Upper lobe of right lung (tissue), 1 donor: ENCODE data around the gene ZSCAN23. TPM values are rescaled to one million over a fixed set of nuclear protein-coding genes. Genes with fewer than 3 reads are reported as not detected.
"Not testable (repeated sequence)": the region's sequence is repeated elsewhere in the genome, so short reads cannot be mapped to it uniquely, and the experiment has no call there.

Source experiments
- ATAC-seq: fragments of 200-7000 bp; cut with Tn5 transposase; one replicate; pipeline ENCODE4 v1.9.1; 2020; ENCODE audit warnings: mild to moderate bottlenecking, moderate library complexity
- DNase-seq: peaks from one replicate; pipeline ENCODE4 v3.0.0-alpha.2; 2020
- H3K27ac ChIP-seq: fragments of 200-600 bp; one replicate; pipeline ENCODE4 v1.8.0; 2022
- H3K27me3 ChIP-seq: fragments of 200-600 bp; one replicate; pipeline ENCODE4 v1.8.0; 2022; ENCODE audit warnings: mild to moderate bottlenecking
- H3K36me3 ChIP-seq: fragments of 200-600 bp; one replicate; pipeline ENCODE4 v1.8.0; 2022
- H3K4me1 ChIP-seq: fragments of 200-600 bp; one replicate; pipeline ENCODE4 v1.8.0; 2022
- H3K4me3 ChIP-seq: fragments of 200-600 bp; one replicate; pipeline ENCODE4 v1.8.0; 2022; ENCODE audit warnings: mild to moderate bottlenecking
- H3K9me3 ChIP-seq: fragments of 200-600 bp; one replicate; pipeline ENCODE4 v1.8.0; 2022
- intact Hi-C: fragments of 100-400 bp; cut with DNase I; formaldehyde crosslinking; loops from one replicate; pipeline ENCODE4 v1.11.0; 2022
- total RNA-seq: library from RNA; stranded (reverse); fragmentation: NEBNext Ultra II Directional; extraction: Animal tissue kit (Norgen Biotek cat#: 25700); gene quantifications from one replicate; pipeline ENCODE4 v1.2.1, GENCODE V29; 2021
- TF ChIP-seq, protein P1 (sequence below): fragments of 200-600 bp; IDR thresholded peaks from one replicate; pipeline ENCODE4 v1.8.0; 2022; ENCODE audit warnings: antibody characterized with exemption
- donor health status: DM: no; HTN: yes; CAD: no; lungs with severe emphysema.

Gene ZSCAN23
- total RNA-seq, 1 donor from 2014 or later, result 2.2 TPM

DNA sequence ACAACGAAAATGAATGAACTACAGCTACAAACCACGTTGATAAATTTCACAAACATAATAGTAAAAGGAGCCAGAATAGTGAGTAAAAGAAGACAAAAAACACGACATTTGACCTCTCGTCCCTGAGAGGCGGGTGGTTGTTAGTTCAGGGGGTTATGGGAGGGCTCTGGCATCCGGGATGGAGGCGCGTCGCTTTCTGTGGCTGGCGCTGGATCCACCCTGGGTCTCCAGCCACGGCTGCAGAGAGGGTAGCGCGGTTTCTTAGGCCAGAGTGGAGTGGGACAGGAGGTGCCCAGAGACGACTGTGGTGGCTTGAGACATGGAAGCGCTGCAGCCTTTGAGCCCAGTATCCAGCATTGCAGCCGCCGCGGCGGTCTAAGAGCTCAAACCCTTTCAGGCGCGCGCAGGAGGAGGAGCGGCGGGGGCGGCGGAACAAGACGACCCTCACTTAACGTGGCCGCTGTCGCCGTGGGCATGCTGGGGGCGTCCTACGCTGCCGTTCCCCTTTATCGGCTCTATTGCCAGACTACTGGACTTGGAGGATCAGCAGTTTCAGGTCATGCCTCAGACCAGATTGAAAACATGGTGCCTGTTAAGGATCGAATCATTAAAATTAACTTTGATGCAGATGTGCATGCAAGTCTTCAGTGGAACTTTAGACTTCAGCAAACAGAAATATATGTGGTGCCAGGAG lies 3.7 kb upstream of the ZSCAN23 start:
- Histone ChIP-seq H3K4me3 (no peak overlapping the region), H3K9me3 (no peaks in the 10 kb centered on the region), H3K4me1 (no peaks in the 10 kb centered on the region), H3K36me3 (no peaks in the 10 kb centered on the region), H3K27ac (no peak overlapping the region), H3K27me3 (peaks cover 50% of the 10 kb centered on the region)
- ATAC-seq (peak; percentile 22), DNase-seq (no peak)
- intact Hi-C loops, result no loop called here
- TF ChIP-seq, protein P1, sequence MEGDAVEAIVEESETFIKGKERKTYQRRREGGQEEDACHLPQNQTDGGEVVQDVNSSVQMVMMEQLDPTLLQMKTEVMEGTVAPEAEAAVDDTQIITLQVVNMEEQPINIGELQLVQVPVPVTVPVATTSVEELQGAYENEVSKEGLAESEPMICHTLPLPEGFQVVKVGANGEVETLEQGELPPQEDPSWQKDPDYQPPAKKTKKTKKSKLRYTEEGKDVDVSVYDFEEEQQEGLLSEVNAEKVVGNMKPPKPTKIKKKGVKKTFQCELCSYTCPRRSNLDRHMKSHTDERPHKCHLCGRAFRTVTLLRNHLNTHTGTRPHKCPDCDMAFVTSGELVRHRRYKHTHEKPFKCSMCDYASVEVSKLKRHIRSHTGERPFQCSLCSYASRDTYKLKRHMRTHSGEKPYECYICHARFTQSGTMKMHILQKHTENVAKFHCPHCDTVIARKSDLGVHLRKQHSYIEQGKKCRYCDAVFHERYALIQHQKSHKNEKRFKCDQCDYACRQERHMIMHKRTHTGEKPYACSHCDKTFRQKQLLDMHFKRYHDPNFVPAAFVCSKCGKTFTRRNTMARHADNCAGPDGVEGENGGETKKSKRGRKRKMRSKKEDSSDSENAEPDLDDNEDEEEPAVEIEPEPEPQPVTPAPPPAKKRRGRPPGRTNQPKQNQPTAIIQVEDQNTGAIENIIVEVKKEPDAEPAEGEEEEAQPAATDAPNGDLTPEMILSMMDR, result no peak

DNA sequence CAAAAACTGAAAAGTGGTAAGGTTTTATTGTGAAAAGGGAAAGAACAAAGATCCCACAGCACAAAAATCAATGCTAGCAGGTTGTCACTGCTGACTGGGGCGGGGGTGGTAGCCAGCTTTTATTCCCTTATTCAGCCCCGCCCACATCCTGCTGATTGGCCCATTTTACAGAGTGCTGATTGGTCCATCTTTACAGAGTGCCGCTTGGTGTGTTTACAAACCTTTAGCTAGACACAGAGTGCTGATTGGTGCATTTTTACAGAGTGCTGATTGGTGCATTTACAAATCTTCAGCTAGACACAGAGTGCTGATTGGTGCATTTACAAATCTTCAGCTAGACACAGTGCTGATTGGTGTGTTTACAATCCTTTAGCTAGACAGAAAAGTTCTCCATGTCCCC lies 1.5 kb upstream of the ZSCAN23 start:
- H3K9me3 ChIP-seq, H3K36me3 ChIP-seq, DNase-seq, H3K4me3 ChIP-seq, intact Hi-C loops, ATAC-seq, H3K4me1 ChIP-seq, H3K27ac ChIP-seq: not testable (repeated sequence)
- peaks cover 43% of the 10 kb centered on the region for H3K27me3 ChIP-seq

DNA sequence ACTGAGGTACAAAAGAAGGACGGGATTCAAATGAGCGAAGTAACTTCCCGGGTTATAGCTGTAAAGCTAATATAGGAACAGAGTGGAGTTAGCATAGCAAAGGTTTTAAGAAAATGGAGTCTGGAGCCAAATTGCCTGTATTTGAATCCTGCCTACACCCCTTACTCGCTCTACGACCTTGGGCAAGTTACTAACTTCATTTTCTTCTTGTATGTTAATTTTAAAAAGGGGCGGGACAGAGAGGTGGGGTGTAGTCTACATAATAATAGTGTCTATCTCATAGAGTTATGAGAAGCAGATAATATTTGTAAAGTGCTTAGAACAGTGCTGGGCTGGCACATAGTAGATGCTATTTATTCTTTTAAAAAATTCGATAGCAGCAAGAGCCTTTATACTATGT lies 705 bp downstream of the ZSCAN23 start:
- no peaks in the 10 kb centered on the region for H3K36me3 ChIP-seq
- ATAC-seq, result no peak
- TF ChIP-seq, protein P1, result no peak
- H3K4me1 ChIP-seq, result no peaks in the 10 kb centered on the region
- peak overlapping the region; percentile 60 for H3K4me3 ChIP-seq
- DNase-seq, result no peak
- peaks cover 23% of the 10 kb centered on the region for H3K27me3 ChIP-seq
- H3K9me3 ChIP-seq, result no peaks in the 10 kb centered on the region
- intact Hi-C loops, result no loop called here
- H3K27ac ChIP-seq, result no peak overlapping the region

DNA sequence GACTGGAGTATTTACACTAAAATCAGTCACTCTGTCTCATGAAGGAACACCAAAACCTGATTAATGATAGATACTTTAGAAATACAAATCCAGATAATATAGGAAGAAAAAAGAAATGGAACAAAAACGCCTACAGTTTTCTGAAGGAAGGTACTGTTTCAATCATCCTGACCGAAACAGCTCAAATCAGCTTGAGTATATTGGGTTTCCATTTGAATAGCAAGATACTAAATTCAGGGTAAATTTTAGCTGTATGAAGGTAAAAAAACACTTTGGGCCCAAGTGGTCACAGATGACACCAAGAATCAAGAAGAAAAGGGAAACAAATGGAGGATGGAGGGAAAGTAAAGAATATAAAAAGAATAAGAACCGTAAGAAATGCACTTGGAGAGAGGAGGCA lies 6.9 kb downstream of the ZSCAN23 start:
- intact Hi-C loops, result no loop called here
- TF ChIP-seq, protein P1, result no peak

DNA sequence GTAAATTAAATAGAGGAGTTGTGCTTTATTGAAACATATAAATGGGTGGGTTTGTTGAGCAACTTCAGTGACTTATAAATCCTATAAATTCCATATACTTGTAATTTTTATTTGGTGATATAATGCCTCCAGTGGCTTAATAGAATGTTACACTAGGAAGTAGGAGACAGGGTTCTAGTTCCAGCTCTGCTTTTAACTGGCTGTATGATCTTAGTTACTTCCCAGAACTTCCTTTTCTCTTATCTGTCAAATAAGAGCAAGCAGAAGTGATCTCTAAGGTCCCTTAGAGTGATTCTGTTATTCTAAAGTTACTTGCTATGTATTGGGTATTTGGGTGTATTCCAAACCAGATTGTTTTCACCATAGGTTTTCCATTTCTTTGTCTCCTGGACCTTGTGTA lies 10.2 kb downstream of the ZSCAN23 start:
- TF ChIP-seq, protein P1, result no peak
- Histone ChIP-seq H3K9me3 (no peaks in the 10 kb centered on the region), H3K36me3 (no peaks in the 10 kb centered on the region), H3K4me3 (no peak overlapping the region), H3K4me1 (no peaks in the 10 kb centered on the region), H3K27ac (no peak overlapping the region), H3K27me3 (no peaks in the 10 kb centered on the region)
- ATAC-seq (no peak), DNase-seq (no peak)
- intact Hi-C loops, result no loop called here

More for the DNA sequence above, 6.9 kb downstream of the ZSCAN23 start:
- DNase-seq (no peak), ATAC-seq (no peak)
- H3K4me3 ChIP-seq, result no peak overlapping the region
- no peaks in the 10 kb centered on the region for H3K9me3 ChIP-seq
- H3K4me1 ChIP-seq, result no peaks in the 10 kb centered on the region
- no peaks in the 10 kb centered on the region for H3K36me3 ChIP-seq
- H3K27me3 ChIP-seq, result no peaks in the 10 kb centered on the region
- H3K27ac ChIP-seq, result no peak overlapping the region

DNA sequence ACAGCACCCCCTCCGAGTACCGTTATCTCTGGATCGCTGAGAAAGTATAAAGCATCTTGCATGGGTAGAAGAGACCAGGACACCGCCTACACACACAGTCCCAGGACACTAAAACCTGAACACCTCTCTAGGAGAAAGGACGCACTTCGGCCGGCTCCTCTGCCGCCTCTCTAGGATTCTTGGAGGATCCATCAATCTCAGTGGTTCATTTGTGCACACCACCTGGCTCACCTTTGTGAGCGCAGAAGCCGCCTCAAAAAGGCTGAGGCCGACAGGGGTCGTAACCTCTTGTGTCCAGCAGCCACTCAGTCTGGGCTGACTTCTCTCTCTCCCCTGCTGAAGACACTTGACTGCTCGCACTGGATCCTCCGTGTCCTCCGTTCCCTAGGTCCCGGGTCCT lies 13.5 kb downstream of the ZSCAN23 start:
- no peaks in the 10 kb centered on the region for H3K36me3 ChIP-seq
- no peak overlapping the region for H3K27ac ChIP-seq
- no peak overlapping the region for H3K4me3 ChIP-seq
- TF ChIP-seq, protein P1, result no peak
- intact Hi-C loops, result no loop called here
- H3K27me3 ChIP-seq, result no peaks in the 10 kb centered on the region
- H3K4me1 ChIP-seq, result no peaks in the 10 kb centered on the region
- DNase-seq (no peak), ATAC-seq (no peak)
- H3K9me3 ChIP-seq, result no peaks in the 10 kb centered on the region
